ENCODE results near the gene PRDM8. TPM values are rescaled to one million over a fixed set of nuclear protein-coding genes. Genes with fewer than 3 reads are reported as not detected.
A peak's percentile ranks its signal among the peaks of the same experiment; 100 is the strongest.

PRDM8 gene
- total RNA-seq, 1 donor from 2014 or later, result not detected

DNA sequence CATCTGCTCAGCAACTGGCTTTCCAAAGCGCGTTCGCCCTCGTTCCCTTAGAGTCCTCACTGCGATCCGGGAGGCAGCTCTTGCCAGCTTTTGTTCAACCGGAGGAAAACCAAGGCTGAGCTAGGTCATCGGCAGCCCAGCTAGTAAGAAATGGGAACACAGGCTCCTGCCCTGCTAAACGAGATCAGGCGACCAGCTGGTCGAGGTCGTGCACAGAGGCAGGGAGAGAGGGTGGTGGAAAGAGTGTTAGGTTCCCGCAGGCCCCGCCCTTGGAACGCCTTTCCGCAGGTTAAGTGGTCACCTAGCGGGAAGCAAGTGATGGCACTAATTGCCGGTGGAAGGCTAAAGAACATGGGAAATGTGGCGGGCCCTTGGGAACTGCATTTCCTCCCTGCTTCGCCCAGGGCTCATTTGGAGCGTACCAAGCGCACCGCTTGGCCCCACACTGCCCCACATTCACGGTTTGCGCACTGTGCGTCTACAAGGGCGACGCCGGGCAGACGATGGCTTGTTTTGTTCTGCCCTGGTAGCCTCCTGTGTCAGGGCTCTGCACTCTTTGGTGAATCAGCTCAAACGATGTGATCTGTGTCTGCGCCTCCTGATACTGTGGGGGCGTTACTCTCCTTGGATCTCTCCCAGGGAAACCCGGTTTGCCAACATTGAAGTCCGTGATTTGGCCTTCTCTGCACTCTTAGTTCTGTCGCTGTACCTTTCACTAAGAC, 7.2 kb upstream of the PRDM8 start:
- Histone ChIP-seq H3K9ac (no peak overlapping the region), H4K20me1 (ENCODE audit: low read depth) (peaks cover 92% of the 10 kb centered on the region), H3K9me3 (ENCODE audit: low read depth) (no peaks in the 10 kb centered on the region), H3F3A (ENCODE audit: low read depth) (peaks cover 11% of the 10 kb centered on the region), H3K27ac (no peak overlapping the region), H3K79me2 (ENCODE audit: low read depth) (no peaks in the 10 kb centered on the region), H3K36me3 (no peaks in the 10 kb centered on the region), H3K4me2 (peak overlapping the region; percentile 5), H3K27me3 (peaks cover 100% of the 10 kb centered on the region), H3K4me1 (peaks cover 9% of the 10 kb centered on the region), H2AFZ (replicated peaks) (no peak overlapping the region), H3K4me3 (peak overlapping the region; percentile 18)
- peak; percentile 11 for TF ChIP-seq EZH2phosphoT487 (IDR thresholded peaks at IDR 0.05)
- TF ChIP-seq EZH2 (IDR thresholded peaks at IDR 0.05), result peak; percentile 74
- TF ChIP-seq CTCF (IDR thresholded peaks at IDR 0.05), result no peak
- Mint-ChIP-seq H3K27ac (no peak overlapping the region), H3K4me3 (no peak overlapping the region), H3K36me3 (no peaks in the 10 kb centered on the region), H3K9me3 (peaks cover 4% of the 10 kb centered on the region), H3K4me1 (peaks cover 21% of the 10 kb centered on the region), H3K27me3 (ENCODE audit: insufficient read depth, low read depth) (peaks cover 96% of the 10 kb centered on the region)
- peak; percentile 63 for DNase-seq (ENCODE audit: low spot score)

- Histone ChIP-seq H3F3A (ENCODE audit: low read depth) (peaks cover 16% of the 10 kb centered on the region), H3K36me3 (no peaks in the 10 kb centered on the region), H3K9me3 (ENCODE audit: low read depth) (no peaks in the 10 kb centered on the region), H3K4me1 (peaks cover 19% of the 10 kb centered on the region), H3K27ac (no peak overlapping the region), H4K20me1 (ENCODE audit: low read depth) (peaks cover 91% of the 10 kb centered on the region), H2AFZ (replicated peaks) (no peak overlapping the region), H3K9ac (no peak overlapping the region), H3K27me3 (peaks cover 100% of the 10 kb centered on the region), H3K4me3 (no peak overlapping the region), H3K79me2 (ENCODE audit: low read depth) (no peaks in the 10 kb centered on the region), H3K4me2 (no peak overlapping the region)
- TF ChIP-seq EZH2phosphoT487 (IDR thresholded peaks at IDR 0.05) (no peak), EZH2 (IDR thresholded peaks at IDR 0.05) (no peak), CTCF (IDR thresholded peaks at IDR 0.05) (no peak)
- Mint-ChIP-seq H3K27ac (no peak overlapping the region), H3K27me3 (ENCODE audit: insufficient read depth, low read depth) (peaks cover 93% of the 10 kb centered on the region), H3K36me3 (no peaks in the 10 kb centered on the region), H3K4me1 (peaks cover 26% of the 10 kb centered on the region), H3K9me3 (peaks cover 4% of the 10 kb centered on the region), H3K4me3 (no peak overlapping the region)
- no peak for DNase-seq (ENCODE audit: low spot score)
Observed at GRCh38 chr4:80192252-80192866, 4.9 kb upstream of the PRDM8 start.

DNA sequence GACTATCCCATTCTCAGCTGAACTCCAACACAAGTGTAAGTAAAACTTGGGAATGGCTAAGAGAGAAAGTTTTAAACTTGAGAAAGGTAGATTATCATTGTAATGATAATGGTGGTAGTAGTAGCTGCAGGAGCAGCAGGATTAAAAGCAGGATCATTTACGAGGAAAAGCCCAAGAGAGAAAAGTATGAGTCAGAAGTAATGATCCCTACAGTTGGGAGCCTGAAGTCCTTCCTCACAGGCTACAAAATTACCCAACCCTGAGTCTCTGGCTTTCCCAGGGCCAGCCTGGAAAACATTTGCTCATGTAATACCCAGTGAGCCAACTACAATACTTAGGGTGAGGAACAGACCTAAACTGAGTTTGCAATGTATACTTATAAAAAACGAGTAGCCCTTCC, 4.4 kb upstream of the PRDM8 start:
- H3K4me2 ChIP-seq, result no peak overlapping the region
- H3K4me3 ChIP-seq, result no peak overlapping the region

More for the DNA sequence above, 4.4 kb upstream of the PRDM8 start:
- Histone ChIP-seq H3F3A (ENCODE audit: low read depth) (peaks cover 22% of the 10 kb centered on the region), H3K9ac (no peak overlapping the region), H3K36me3 (no peaks in the 10 kb centered on the region), H2AFZ (replicated peaks) (no peak overlapping the region), H3K27ac (no peak overlapping the region), H3K4me1 (peaks cover 23% of the 10 kb centered on the region), H3K27me3 (peaks cover 100% of the 10 kb centered on the region), H3K9me3 (ENCODE audit: low read depth) (no peaks in the 10 kb centered on the region), H3K79me2 (ENCODE audit: low read depth) (no peaks in the 10 kb centered on the region), H4K20me1 (ENCODE audit: low read depth) (peaks cover 91% of the 10 kb centered on the region)
- Mint-ChIP-seq H3K9me3 (peaks cover 2% of the 10 kb centered on the region), H3K4me3 (no peak overlapping the region), H3K4me1 (peaks cover 30% of the 10 kb centered on the region), H3K36me3 (no peaks in the 10 kb centered on the region), H3K27me3 (ENCODE audit: insufficient read depth, low read depth) (peaks cover 92% of the 10 kb centered on the region), H3K27ac (no peak overlapping the region)
- DNase-seq (ENCODE audit: low spot score), result no peak
- TF ChIP-seq CTCF (IDR thresholded peaks at IDR 0.05) (no peak), EZH2 (IDR thresholded peaks at IDR 0.05) (no peak), EZH2phosphoT487 (IDR thresholded peaks at IDR 0.05) (peak; percentile 15)

All from neural progenitor cell (in vitro differentiated cells).